IgD-negative memory B cell (primary cell): ENCODE data around the gene UBE2C. TPM values are rescaled to one million over a fixed set of nuclear protein-coding genes. Genes with fewer than 3 reads are reported as not detected.
A peak's percentile ranks its signal among the peaks of the same experiment; 100 is the strongest.

Source experiments
- H3K27ac Mint-ChIP-seq, 3 donors: one replicate each; pipeline ENCODE4 v1.8.0; 2020 to 2022; ENCODE audit warnings: mild to moderate bottlenecking in 3 of 3, mixed read lengths in 3 of 3, moderate library complexity in 1 of 3
- H3K27me3 Mint-ChIP-seq: one replicate; pipeline ENCODE4 v1.8.0; 2021; ENCODE audit warnings: mixed read lengths
- H3K36me3 Mint-ChIP-seq: one replicate; pipeline ENCODE4 v1.8.0; 2020; ENCODE audit warnings: mild to moderate bottlenecking, mixed read lengths
- H3K4me1 Mint-ChIP-seq, 3 donors: one replicate each; pipeline ENCODE4 v1.8.0; 2020 to 2022; ENCODE audit warnings: mixed read lengths in 3 of 3, mild to moderate bottlenecking in 1 of 3
- H3K4me3 Mint-ChIP-seq, 4 donors: one replicate each; pipeline ENCODE4 v1.8.0; 2020 to 2022; ENCODE audit warnings: mild to moderate bottlenecking in 4 of 4, mixed read lengths in 4 of 4, moderate library complexity in 3 of 4
- H3K9me3 Mint-ChIP-seq, 3 donors: one replicate each; pipeline ENCODE4 v1.8.0; 2020 to 2021; ENCODE audit warnings: mixed read lengths in 3 of 3, mild to moderate bottlenecking in 1 of 3
- polyA plus RNA-seq: library from polyadenylated mRNA; unstranded; fragments of 300-500 nt; fragmentation: Illumina TruSeq; gene quantifications from one replicate; pipeline ENCODE4 v1.2.3, GENCODE V29; 2021

UBE2C gene
- polyA plus RNA-seq, 1 donor from 2014 or later = 0.46 TPM

- Mint-ChIP-seq H3K27me3 (peaks cover 3% of the 10 kb centered on the region), H3K4me1 (peaks cover 5 to 6% (median 6%) of the 10 kb centered on the region in 3 donors), H3K9me3 (no peaks in the 10 kb centered on the region), H3K27ac (peak overlapping the region in 1 of 3 donors; percentile 19), H3K4me3 (peak overlapping the region; percentile 66 to 87 (median 80)), H3K36me3 (no peaks in the 10 kb centered on the region)
Observed at GRCh38 chr20:45833883-45834796, 21.7 kb downstream of the UBE2C start.

GRCh38 chr20:45834797-45835161, 22.3 kb downstream of the UBE2C start:
- Mint-ChIP-seq H3K9me3 (no peaks in the 10 kb centered on the region), H3K4me1 (peaks cover 5 to 6% (median 6%) of the 10 kb centered on the region in 3 donors), H3K4me3 (peak overlapping the region; percentile 66 to 85 (median 78)), H3K27me3 (peaks cover 3% of the 10 kb centered on the region), H3K27ac (peak overlapping the region in 1 of 3 donors; percentile 19), H3K36me3 (no peaks in the 10 kb centered on the region)

GRCh38 chr20:45835329-45835765, 22.9 kb downstream of the UBE2C start:
- Mint-ChIP-seq H3K9me3 (no peaks in the 10 kb centered on the region), H3K4me1 (peaks cover 5 to 6% (median 6%) of the 10 kb centered on the region in 3 donors), H3K36me3 (no peaks in the 10 kb centered on the region), H3K27ac (peak overlapping the region in 1 of 3 donors; percentile 19), H3K27me3 (peaks cover 3% of the 10 kb centered on the region), H3K4me3 (peak overlapping the region; percentile 25 to 72 (median 54))

- Mint-ChIP-seq H3K9me3 (no peaks in the 10 kb centered on the region), H3K27me3 (peaks cover 3% of the 10 kb centered on the region), H3K36me3 (no peaks in the 10 kb centered on the region), H3K4me3 (peak overlapping the region; percentile 25 to 72 (median 54)), H3K4me1 (peaks cover 5 to 6% (median 6%) of the 10 kb centered on the region in 3 donors), H3K27ac (no peak overlapping the region)
Observed at GRCh38 chr20:45835825-45836224, 23.4 kb downstream of the UBE2C start.

DNA sequence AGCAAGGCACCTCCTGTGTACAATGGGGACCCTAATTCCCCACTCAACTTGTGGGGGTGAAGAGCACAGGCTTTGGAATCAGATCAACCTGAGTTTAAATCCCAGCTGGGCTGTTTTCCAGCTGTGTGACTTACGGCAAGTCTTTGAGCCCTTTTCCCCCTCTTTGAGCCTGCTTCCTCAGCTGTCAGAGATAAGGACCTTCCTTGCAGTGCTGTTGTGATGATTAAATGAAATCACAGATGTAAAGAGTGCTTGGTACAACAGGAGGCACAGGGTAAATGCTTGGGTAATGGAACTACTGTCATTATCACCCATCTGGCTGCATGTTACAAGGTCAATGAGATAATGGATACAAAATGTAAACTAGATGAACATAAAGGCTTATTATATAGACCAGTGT, 24.4 kb downstream of the UBE2C start:
- Mint-ChIP-seq H3K27me3 (peaks cover 3% of the 10 kb centered on the region), H3K27ac (peak overlapping the region in 1 of 3 donors; percentile 28), H3K9me3 (no peaks in the 10 kb centered on the region), H3K4me3 (peak overlapping the region in 1 of 4 donors; percentile 27), H3K36me3 (no peaks in the 10 kb centered on the region), H3K4me1 (peaks cover 5 to 7% (median 6%) of the 10 kb centered on the region in 3 donors)

GRCh38 chr20:45840700-45841198, 28.3 kb downstream of the UBE2C start:
- Mint-ChIP-seq H3K9me3 (no peaks in the 10 kb centered on the region), H3K4me3 (no peak overlapping the region), H3K4me1 (peaks cover 6 to 12% (median 10%) of the 10 kb centered on the region in 3 donors), H3K36me3 (no peaks in the 10 kb centered on the region), H3K27me3 (no peaks in the 10 kb centered on the region), H3K27ac (no peak overlapping the region)

DNA sequence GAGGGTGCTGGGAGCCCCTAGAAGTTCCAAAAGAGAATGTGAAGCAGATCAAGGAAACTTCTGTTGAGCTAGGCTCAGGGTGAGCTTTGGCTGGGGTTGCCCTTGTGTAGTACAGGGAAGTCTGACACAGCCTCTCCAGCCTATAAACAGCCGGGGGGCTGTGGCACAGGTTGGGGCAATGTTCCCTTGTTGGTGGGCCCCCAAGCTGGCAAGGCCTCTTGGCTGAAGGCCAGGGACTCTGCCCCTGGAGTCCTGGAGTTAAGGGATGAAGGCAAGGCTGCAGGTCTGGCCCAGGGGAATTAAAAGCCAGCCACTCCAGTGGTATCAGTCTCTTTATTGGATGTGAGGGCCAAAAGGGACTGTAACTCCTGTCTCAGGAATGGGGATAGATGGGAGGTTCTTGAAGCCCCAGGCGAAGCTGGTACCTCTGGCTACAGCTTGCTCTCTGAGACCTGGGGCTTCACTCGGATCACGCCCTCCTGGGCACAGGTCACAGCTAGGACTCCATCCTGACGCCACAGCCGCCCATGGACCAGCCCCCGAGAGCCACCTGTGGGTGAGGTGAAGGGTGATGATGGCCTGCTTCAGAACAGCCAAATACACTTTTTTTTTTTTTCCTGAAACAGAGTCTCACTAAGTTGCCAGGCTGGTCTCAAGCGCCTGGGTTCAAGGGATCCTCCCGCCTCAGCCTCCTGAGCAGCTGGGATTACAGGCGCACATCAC, 29.1 kb downstream of the UBE2C start:
- Mint-ChIP-seq H3K4me1 (peaks cover 6 to 12% (median 10%) of the 10 kb centered on the region in 3 donors), H3K9me3 (no peaks in the 10 kb centered on the region), H3K27me3 (no peaks in the 10 kb centered on the region), H3K36me3 (no peaks in the 10 kb centered on the region), H3K27ac (peak overlapping the region in 1 of 3 donors; percentile 78), H3K4me3 (peak overlapping the region in 1 of 4 donors; percentile 42)

- Mint-ChIP-seq H3K27me3 (no peaks in the 10 kb centered on the region), H3K9me3 (no peaks in the 10 kb centered on the region), H3K4me1 (peaks cover 6 to 12% (median 10%) of the 10 kb centered on the region in 3 donors), H3K27ac (peak overlapping the region in 2 of 3 donors; percentile 1 to 78), H3K36me3 (no peaks in the 10 kb centered on the region), H3K4me3 (peak overlapping the region in 2 of 4 donors; percentile 18 to 42)
Observed at GRCh38 chr20:45842169-45842812, 29.8 kb downstream of the UBE2C start.

DNA sequence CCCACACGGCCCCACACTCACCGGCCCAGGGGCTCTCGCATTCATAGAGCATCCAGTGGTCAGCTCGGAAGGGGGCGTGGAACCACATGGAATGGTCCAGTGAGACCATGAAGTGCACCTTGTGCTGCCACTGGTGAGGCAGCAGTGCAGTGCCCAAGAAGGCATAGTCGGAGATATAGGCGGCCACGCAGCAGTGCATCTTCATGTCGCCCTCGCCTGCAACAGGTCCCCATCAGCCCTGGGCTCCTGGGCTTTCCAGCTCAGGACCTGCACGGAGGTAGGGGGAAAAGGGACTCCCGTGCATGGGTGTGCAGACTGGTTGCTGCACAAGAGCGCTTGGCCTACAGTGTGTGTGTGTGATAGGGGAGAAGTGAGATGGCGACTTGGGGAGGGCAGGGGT, 31.1 kb downstream of the UBE2C start:
- Mint-ChIP-seq H3K4me1 (peaks cover 6 to 12% (median 10%) of the 10 kb centered on the region in 3 donors), H3K4me3 (peak overlapping the region in 1 of 4 donors; percentile 21), H3K9me3 (no peaks in the 10 kb centered on the region), H3K36me3 (no peaks in the 10 kb centered on the region), H3K27ac (no peak overlapping the region), H3K27me3 (no peaks in the 10 kb centered on the region)

GRCh38 chr20:45845452-45845851, 33.0 kb downstream of the UBE2C start:
- H3K36me3 Mint-ChIP-seq = peaks cover 1% of the 10 kb centered on the region

GRCh38 chr20:45848421-45848820, 36.0 kb downstream of the UBE2C start:
- no peak overlapping the region for H3K4me3 Mint-ChIP-seq
- no peaks in the 10 kb centered on the region for H3K9me3 Mint-ChIP-seq
- H3K36me3 Mint-ChIP-seq = peaks cover 1% of the 10 kb centered on the region
- H3K27ac Mint-ChIP-seq = no peak overlapping the region
- H3K27me3 Mint-ChIP-seq = no peaks in the 10 kb centered on the region
- peaks cover 0 to 1% (median 0%) of the 10 kb centered on the region in 3 donors for H3K4me1 Mint-ChIP-seq

More at GRCh38 chr20:45845452-45845851, 33.0 kb downstream of the UBE2C start:
- Mint-ChIP-seq H3K4me1 (peaks cover 6 to 12% (median 10%) of the 10 kb centered on the region in 3 donors), H3K9me3 (no peaks in the 10 kb centered on the region), H3K27ac (no peak overlapping the region), H3K27me3 (no peaks in the 10 kb centered on the region), H3K4me3 (no peak overlapping the region)

GRCh38 chr20:45848969-45849582, 36.6 kb downstream of the UBE2C start:
- peaks cover 0 to 5% (median 0%) of the 10 kb centered on the region in 3 donors for H3K4me1 Mint-ChIP-seq
- H3K4me3 Mint-ChIP-seq = no peak overlapping the region
- H3K9me3 Mint-ChIP-seq = no peaks in the 10 kb centered on the region
- peaks cover 1% of the 10 kb centered on the region for H3K36me3 Mint-ChIP-seq
- no peaks in the 10 kb centered on the region for H3K27me3 Mint-ChIP-seq
- no peak overlapping the region for H3K27ac Mint-ChIP-seq

DNA sequence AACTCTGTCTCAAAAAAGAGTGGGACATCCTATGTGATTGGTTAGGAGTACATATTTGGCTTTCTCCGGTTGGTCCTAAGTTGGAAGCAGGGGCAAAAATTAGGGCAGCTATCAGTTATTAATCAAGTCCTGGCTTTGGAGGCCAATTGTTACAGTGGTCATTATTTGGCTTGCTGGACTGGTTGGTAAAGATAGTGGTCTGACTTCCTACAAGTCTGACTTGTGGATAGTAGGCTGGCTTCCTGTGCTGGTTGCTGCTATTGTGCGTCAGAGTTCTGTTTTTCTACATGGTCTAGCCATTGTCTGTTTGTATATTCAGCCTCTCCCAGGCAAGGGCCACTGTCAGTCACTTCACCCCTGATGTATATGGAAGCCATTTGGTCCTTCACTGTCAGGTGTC, 37.8 kb downstream of the UBE2C start:
- Mint-ChIP-seq H3K4me3 (no peak overlapping the region), H3K36me3 (peaks cover 1% of the 10 kb centered on the region), H3K4me1 (peaks cover 3 to 5% (median 3%) of the 10 kb centered on the region in 3 donors), H3K9me3 (no peaks in the 10 kb centered on the region), H3K27ac (no peak overlapping the region), H3K27me3 (no peaks in the 10 kb centered on the region)

- Mint-ChIP-seq H3K4me1 (peaks cover 5 to 7% (median 5%) of the 10 kb centered on the region in 3 donors), H3K27me3 (no peaks in the 10 kb centered on the region), H3K9me3 (no peaks in the 10 kb centered on the region), H3K27ac (no peak overlapping the region), H3K4me3 (no peak overlapping the region), H3K36me3 (peaks cover 1% of the 10 kb centered on the region)
Observed at GRCh38 chr20:45850926-45851325, 38.5 kb downstream of the UBE2C start.
